T-cell (primary cell): ENCODE measurements around the gene LAMA3. TPM values are rescaled to one million over a fixed set of nuclear protein-coding genes. Genes with fewer than 3 reads are reported as not detected.

Experiments
- ATAC-seq, 4 experiments: fragments of 200-7000 bp in 3 of 4; fragments of 150-1000 bp in 1 of 4; cut with Tn5 transposase; replicated peaks in 1 of 4; 1 replicate in 3 of 4; 2 replicates in 1 of 4; pipeline ENCODE4 v1.10.0; 2021; ENCODE audit warnings: moderate library complexity in 3 of 4, mild to moderate bottlenecking in 2 of 4, moderate number of reproducible peaks in 1 of 4
- CTCF ChIA-PET, 2 donors: fragments of 300-600 bp; sonication (Branson Sonifier 250); formaldehyde crosslinking; loops; one replicate each; lab custom pipeline; 2022; ENCODE audit warnings: antibody characterized with exemption in 2 of 2; lab: Charles Lee
- POLR2A ChIA-PET, 2 donors: fragments of 300-600 bp; sonication (Branson Sonifier 250); formaldehyde crosslinking; loops; one replicate each; lab custom pipeline; 2022; ENCODE audit warnings: antibody characterized with exemption in 2 of 2; lab: Charles Lee
- DNase-seq, 35 experiments: peaks; one replicate each; pipeline versions ENCODE4 v3.0.0 to v3.0.0-alpha.2; 2013 to 2023
- H3K27ac ChIP-seq: one replicate; pipeline ENCODE4 v1.5.1; 2013; ENCODE audit warnings: low read length
- H3K27me3 ChIP-seq, 2 experiments: replicated peaks in 1 of 2; 1 replicate in 1 of 2; 2 replicates in 1 of 2; pipeline versions ENCODE4 v1.6.1 to v1.7.0; 2013; ENCODE audit warnings: low read length in 1 of 2, mixed read lengths in 1 of 2; ENCODE audit not compliant: control insufficient read depth in 2 of 2, insufficient read depth in 2 of 2; ENCODE audit errors: extremely low read depth in 1 of 2
- H3K36me3 ChIP-seq, 2 donors: 1 replicate in 1 of 2; 2 replicates in 1 of 2; pipeline versions ENCODE4 v1.6.1 to v1.7.0; 2013; ENCODE audit warnings: low read length in 1 of 2; ENCODE audit not compliant: control insufficient read depth in 2 of 2, insufficient read depth in 1 of 2; ENCODE audit errors: extremely low read depth in 1 of 2
- H3K4me1 ChIP-seq, 2 experiments: 1 replicate in 1 of 2; 2 replicates in 1 of 2; pipeline versions ENCODE4 v1.6.1 to v1.7.0; 2013; ENCODE audit warnings: low read length in 2 of 2, mixed read lengths in 1 of 2; ENCODE audit not compliant: insufficient read depth in 2 of 2, control insufficient read depth in 1 of 2; ENCODE audit errors: extremely low read depth in 1 of 2
- H3K4me3 ChIP-seq, 2 donors: 1 replicate in 1 of 2; 2 replicates in 1 of 2; pipeline versions ENCODE4 v1.5.1 to v1.7.0; 2013; ENCODE audit warnings: mild to moderate bottlenecking in 2 of 2, low read length in 1 of 2, moderate library complexity in 1 of 2; ENCODE audit not compliant: control insufficient read depth in 1 of 2; ENCODE audit errors: extremely low read depth in 1 of 2
- H3K9me3 ChIP-seq: 2 replicates; pipeline ENCODE4 v1.7.0; 2013
- H3K27ac Mint-ChIP-seq, 2 donors: one replicate each; pipeline ENCODE4 v1.8.0; 2020 to 2021; ENCODE audit warnings: mild to moderate bottlenecking in 2 of 2, mixed read lengths in 2 of 2
- H3K27me3 Mint-ChIP-seq, 2 donors: one replicate each; pipeline ENCODE4 v1.8.0; 2021 to 2022; ENCODE audit warnings: mixed read lengths in 2 of 2
- H3K36me3 Mint-ChIP-seq: one replicate; pipeline ENCODE4 v1.8.0; 2021; ENCODE audit warnings: mixed read lengths
- H3K4me1 Mint-ChIP-seq, 3 donors: one replicate each; pipeline ENCODE4 v1.8.0; 2020 to 2022; ENCODE audit warnings: mixed read lengths in 3 of 3, mild to moderate bottlenecking in 1 of 3
- H3K4me3 Mint-ChIP-seq, 3 donors: one replicate each; pipeline ENCODE4 v1.8.0; 2020 to 2022; ENCODE audit warnings: mild to moderate bottlenecking in 3 of 3, mixed read lengths in 3 of 3, moderate library complexity in 3 of 3
- H3K9me3 Mint-ChIP-seq, 3 donors: one replicate each; pipeline ENCODE4 v1.8.0; 2020 to 2022; ENCODE audit warnings: mixed read lengths in 3 of 3
- WGBS: methylation state at CpG from one replicate; pipeline ENCODE4 v1.1.5; 2013; ENCODE audit warnings: missing lambda C conversion rate; ENCODE audit not compliant: insufficient coverage; 5-methylcytosine and 5-hydroxymethylcytosine counted together
- total RNA-seq, 35 experiments: library from RNA in 6 of 35; stranded (reverse) in 6 of 35; fragments of 120-200 nt in 1 of 35; gene quantifications; one replicate each; pipeline versions ENCODE4 v1.2.1 to v1.2.4 and lab custom pipeline; 2013 to 2026

Gene LAMA3
- total RNA-seq, 5 donors from 2014 or later (not counting 1 experiment from before 2014, with no cell fraction given), result 0.20 to 0.44 (median 0.26) TPM; not detected in 2

- H3K4me3 ChIP-seq, result no peak overlapping the region
- CTCF ChIA-PET, result no interaction called here
- no peaks in the 10 kb centered on the region for H3K9me3 ChIP-seq
- no peak for DNase-seq
- POLR2A ChIA-PET, result no interaction called here
- no peaks in the 10 kb centered on the region for H3K9me3 Mint-ChIP-seq
- no peak overlapping the region for H3K27ac ChIP-seq
- H3K27me3 Mint-ChIP-seq, result peaks cover 9 to 25% of the 10 kb centered on the region in 2 donors
- H3K4me1 ChIP-seq, result peaks cover 3 to 16% of the 10 kb centered on the region in 2 experiments
- 64% methylated on average over 2 of the region's 4 CpGs for WGBS
- peaks cover 6 to 12% (median 7%) of the 10 kb centered on the region in 3 donors for H3K4me1 Mint-ChIP-seq
- no peaks in the 10 kb centered on the region for H3K36me3 Mint-ChIP-seq
- no peak overlapping the region for H3K27ac Mint-ChIP-seq
- no peak for ATAC-seq
- no peak overlapping the region for H3K4me3 Mint-ChIP-seq
- H3K27me3 ChIP-seq, result peaks cover 0 to 2% of the 10 kb centered on the region in 2 experiments
- H3K36me3 ChIP-seq, result no peaks in the 10 kb centered on the region
These were observed 54.6 kb downstream of the LAMA3 start for GRCh38 chr18:23743733-23744333.

- no peaks in the 10 kb centered on the region for H3K9me3 ChIP-seq
- Mint-ChIP-seq H3K27me3 (peaks cover 9 to 27% of the 10 kb centered on the region in 2 donors), H3K9me3 (peaks cover 0 to 3% (median 0%) of the 10 kb centered on the region in 3 donors), H3K36me3 (no peaks in the 10 kb centered on the region), H3K27ac (no peak overlapping the region), H3K4me3 (no peak overlapping the region), H3K4me1 (no peaks in the 10 kb centered on the region)
- H3K4me3 ChIP-seq, result no peak overlapping the region
- ChIA-PET POLR2A (no interaction called here), CTCF (interaction anchor here (0.5 to 0.7 kb wide), 2 partner anchors 20 to 814 kb away, joined by 3 to 5 read pairs; no protein-coding TSS in a partner anchor)
- no peak overlapping the region for H3K27ac ChIP-seq
- no peaks in the 10 kb centered on the region for H3K36me3 ChIP-seq
- WGBS, result no CpG with 5 or more reads among the region's 2 CpGs
- DNase-seq (no peak), ATAC-seq (no peak)
- peaks cover 0 to 2% of the 10 kb centered on the region in 2 experiments for H3K27me3 ChIP-seq
- H3K4me1 ChIP-seq, result peaks cover 0 to 5% of the 10 kb centered on the region in 2 experiments
These were observed 56.1 kb downstream of the LAMA3 start for GRCh38 chr18:23745366-23745765.

- no peak for ATAC-seq
- Histone ChIP-seq H3K36me3 (no peaks in the 10 kb centered on the region), H3K9me3 (no peaks in the 10 kb centered on the region), H3K4me1 (peaks cover 0 to 5% of the 10 kb centered on the region in 2 experiments), H3K4me3 (no peak overlapping the region), H3K27ac (no peak overlapping the region), H3K27me3 (peaks cover 0 to 2% of the 10 kb centered on the region in 2 experiments)
- H3K9me3 Mint-ChIP-seq, result peaks cover 0 to 3% (median 0%) of the 10 kb centered on the region in 3 donors
- DNase-seq, result no peak
- ChIA-PET CTCF (interaction anchor here in 1 of 2 donors (0.6 kb wide), 1 partner anchor 59 kb away, joined by 5 read pairs; no protein-coding TSS in a partner anchor), POLR2A (no interaction called here)
- H3K4me1 Mint-ChIP-seq, result no peaks in the 10 kb centered on the region
- no peak overlapping the region for H3K27ac Mint-ChIP-seq
- H3K27me3 Mint-ChIP-seq, result peaks cover 9 to 25% of the 10 kb centered on the region in 2 donors
- WGBS, result no CpG with 5 or more reads among the region's 4 CpGs
- no peaks in the 10 kb centered on the region for H3K36me3 Mint-ChIP-seq
- H3K4me3 Mint-ChIP-seq, result no peak overlapping the region
These were observed 57.6 kb downstream of the LAMA3 start for GRCh38 chr18:23746851-23747250.

GRCh38 chr18:23752363-23752762, 63.1 kb downstream of the LAMA3 start:
- Mint-ChIP-seq H3K36me3 (no peaks in the 10 kb centered on the region), H3K4me3 (no peak overlapping the region), H3K9me3 (peaks cover 0 to 3% (median 0%) of the 10 kb centered on the region in 3 donors), H3K27me3 (peaks cover 4 to 9% of the 10 kb centered on the region in 2 donors), H3K4me1 (no peaks in the 10 kb centered on the region), H3K27ac (no peak overlapping the region)
- WGBS, result 60% methylated on average over 1 of the region's 2 CpGs
- CTCF ChIA-PET, result no interaction called here
- Histone ChIP-seq H3K27me3 (peaks cover 0 to 4% of the 10 kb centered on the region in 2 experiments), H3K27ac (no peak overlapping the region), H3K4me3 (no peak overlapping the region), H3K4me1 (no peaks in the 10 kb centered on the region), H3K36me3 (no peaks in the 10 kb centered on the region), H3K9me3 (no peaks in the 10 kb centered on the region)
- ATAC-seq (no peak), DNase-seq (no peak)
- POLR2A ChIA-PET, result no interaction called here

- WGBS, result no CpG with 5 or more reads among the region's 1 CpG
- H3K4me3 ChIP-seq, result no peak overlapping the region
- no peak for DNase-seq
- H3K4me1 ChIP-seq, result no peaks in the 10 kb centered on the region
- no peak for ATAC-seq
- Mint-ChIP-seq H3K4me1 (no peaks in the 10 kb centered on the region), H3K9me3 (peaks cover 0 to 3% (median 0%) of the 10 kb centered on the region in 3 donors), H3K27me3 (peaks cover 0 to 11% of the 10 kb centered on the region in 2 donors), H3K4me3 (no peak overlapping the region), H3K27ac (no peak overlapping the region), H3K36me3 (no peaks in the 10 kb centered on the region)
- H3K27ac ChIP-seq, result no peak overlapping the region
- ChIA-PET POLR2A (no interaction called here), CTCF (no interaction called here)
- H3K27me3 ChIP-seq, result peaks cover 0 to 4% of the 10 kb centered on the region in 2 experiments
- no peaks in the 10 kb centered on the region for H3K36me3 ChIP-seq
- no peaks in the 10 kb centered on the region for H3K9me3 ChIP-seq
These were observed 63.5 kb downstream of the LAMA3 start for GRCh38 chr18:23752796-23753195.

- Histone ChIP-seq H3K4me3 (no peak overlapping the region), H3K4me1 (no peaks in the 10 kb centered on the region), H3K27me3 (peaks cover 0 to 7% of the 10 kb centered on the region in 2 experiments), H3K27ac (no peak overlapping the region), H3K9me3 (no peaks in the 10 kb centered on the region), H3K36me3 (no peaks in the 10 kb centered on the region)
- no peak overlapping the region for H3K27ac Mint-ChIP-seq
- 88% methylated on average over 28 of the region's 34 CpGs for WGBS
- H3K4me3 Mint-ChIP-seq, result no peak overlapping the region
- no peaks in the 10 kb centered on the region for H3K4me1 Mint-ChIP-seq
- CTCF ChIA-PET, result no interaction called here
- DNase-seq (no peak), ATAC-seq (no peak)
- H3K27me3 Mint-ChIP-seq, result peaks cover 3% of the 10 kb centered on the region in 2 donors
- H3K36me3 Mint-ChIP-seq, result no peaks in the 10 kb centered on the region
- no peaks in the 10 kb centered on the region for H3K9me3 Mint-ChIP-seq
- POLR2A ChIA-PET, result interaction anchor here in 1 of 2 donors (0.5 to 0.6 kb wide), 2 partner anchors 597 to 740 kb away, joined by 3 read pairs; no protein-coding TSS in a partner anchor
These were observed 67.6 kb downstream of the LAMA3 start for GRCh38 chr18:23756590-23757436.
